Measurements from ENCODE around the gene ARHGEF25.

The ARHGEF25 gene

DNA sequence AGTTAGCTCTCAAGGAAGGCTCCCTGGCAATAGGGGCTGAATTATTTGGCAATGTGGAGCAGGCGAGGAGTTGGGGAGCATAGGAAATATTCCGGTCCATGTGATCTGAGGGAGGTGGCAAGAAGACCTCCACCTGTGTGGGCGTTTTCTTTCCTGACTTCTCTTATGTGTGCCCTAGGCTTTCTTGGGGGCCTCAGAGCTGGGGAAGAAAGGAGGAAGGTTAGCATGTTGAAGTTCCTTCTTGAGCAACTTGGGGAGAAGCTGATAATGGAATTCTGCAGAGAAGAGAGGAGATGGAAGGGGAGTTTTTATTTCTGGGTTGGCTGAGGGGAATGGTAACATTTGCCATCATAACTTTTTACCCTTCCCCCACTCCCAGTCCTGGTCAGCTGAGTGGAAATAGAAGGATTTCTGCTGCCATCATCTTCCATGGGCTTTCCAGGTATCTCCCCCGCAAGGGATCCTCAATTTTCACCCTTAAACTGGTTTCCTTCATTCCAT, 5.4 kb upstream of the ARHGEF25 start:
- TF ChIP-seq, protein P1, sequence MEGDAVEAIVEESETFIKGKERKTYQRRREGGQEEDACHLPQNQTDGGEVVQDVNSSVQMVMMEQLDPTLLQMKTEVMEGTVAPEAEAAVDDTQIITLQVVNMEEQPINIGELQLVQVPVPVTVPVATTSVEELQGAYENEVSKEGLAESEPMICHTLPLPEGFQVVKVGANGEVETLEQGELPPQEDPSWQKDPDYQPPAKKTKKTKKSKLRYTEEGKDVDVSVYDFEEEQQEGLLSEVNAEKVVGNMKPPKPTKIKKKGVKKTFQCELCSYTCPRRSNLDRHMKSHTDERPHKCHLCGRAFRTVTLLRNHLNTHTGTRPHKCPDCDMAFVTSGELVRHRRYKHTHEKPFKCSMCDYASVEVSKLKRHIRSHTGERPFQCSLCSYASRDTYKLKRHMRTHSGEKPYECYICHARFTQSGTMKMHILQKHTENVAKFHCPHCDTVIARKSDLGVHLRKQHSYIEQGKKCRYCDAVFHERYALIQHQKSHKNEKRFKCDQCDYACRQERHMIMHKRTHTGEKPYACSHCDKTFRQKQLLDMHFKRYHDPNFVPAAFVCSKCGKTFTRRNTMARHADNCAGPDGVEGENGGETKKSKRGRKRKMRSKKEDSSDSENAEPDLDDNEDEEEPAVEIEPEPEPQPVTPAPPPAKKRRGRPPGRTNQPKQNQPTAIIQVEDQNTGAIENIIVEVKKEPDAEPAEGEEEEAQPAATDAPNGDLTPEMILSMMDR (IDR thresholded peaks at IDR 0.05; ENCODE audit: extremely low read depth, missing control alignments), result no peak
- no peak for DNase-seq (ENCODE audit: low spot score)

- DNase-seq (ENCODE audit: low spot score), result no peak
- TF ChIP-seq, protein P1 (IDR thresholded peaks at IDR 0.05; ENCODE audit: extremely low read depth, missing control alignments), result no peak
These were observed 4.8 kb upstream of the ARHGEF25 start for GRCh38 chr12:57606399-57606798.

DNA sequence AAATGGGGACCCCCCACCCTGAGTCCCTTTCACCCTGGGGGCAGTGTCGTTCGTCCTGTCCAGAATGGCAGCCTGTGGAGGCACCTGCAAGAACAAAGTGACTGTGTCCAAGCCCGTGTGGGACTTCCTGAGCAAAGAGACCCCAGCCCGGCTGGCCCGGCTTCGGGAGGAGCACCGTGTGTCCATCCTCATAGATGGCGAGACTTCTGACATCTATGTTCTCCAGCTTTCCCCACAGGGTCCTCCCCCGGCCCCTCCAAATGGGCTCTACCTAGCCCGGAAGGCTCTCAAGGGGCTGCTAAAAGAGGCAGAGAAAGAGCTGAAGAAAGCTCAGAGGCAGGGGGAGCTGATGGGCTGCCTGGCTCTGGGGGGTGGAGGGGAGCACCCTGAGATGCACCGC, 4.4 kb upstream of the ARHGEF25 start:
- no peak for DNase-seq (ENCODE audit: low spot score)

DNA sequence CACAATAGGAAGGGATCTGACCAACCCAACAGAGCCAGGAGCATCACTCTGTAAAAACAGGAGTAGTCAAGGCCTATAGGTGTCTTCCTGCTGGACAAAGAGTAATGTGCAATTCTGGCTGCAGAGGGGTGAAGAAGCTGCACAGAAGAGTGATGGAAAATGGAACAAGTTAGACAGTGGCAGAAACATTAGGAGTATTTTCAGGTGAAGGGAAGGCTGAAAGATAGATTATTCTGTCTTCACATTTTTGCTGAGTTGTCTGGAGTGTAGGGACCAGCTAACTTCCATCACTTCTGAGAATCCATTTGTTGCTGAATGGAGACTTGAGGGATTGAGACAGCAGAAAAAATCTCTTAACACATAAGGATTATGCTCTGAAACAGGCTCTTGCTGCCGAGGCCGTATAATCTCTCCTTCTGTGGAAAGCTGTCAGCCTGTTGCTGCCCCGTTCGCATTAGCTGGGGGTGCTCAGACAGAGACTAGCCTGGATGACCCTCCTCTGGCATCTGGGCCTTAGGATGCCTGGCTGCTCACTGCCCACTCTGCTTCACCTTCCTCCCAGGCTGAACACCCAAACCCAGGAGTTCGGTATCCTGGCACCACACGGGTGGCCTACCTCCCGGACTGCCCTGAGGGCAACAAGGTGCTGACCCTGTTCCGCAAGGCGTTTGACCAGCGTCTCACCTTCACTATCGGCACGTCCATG, 3.1 kb upstream of the ARHGEF25 start:
- no peak for DNase-seq (ENCODE audit: low spot score)
- TF ChIP-seq, protein P1 (IDR thresholded peaks at IDR 0.05; ENCODE audit: extremely low read depth, missing control alignments), result no peak

More for the DNA sequence above, 4.4 kb upstream of the ARHGEF25 start:
- TF ChIP-seq, protein P1 (IDR thresholded peaks at IDR 0.05; ENCODE audit: extremely low read depth, missing control alignments), result no peak

DNA sequence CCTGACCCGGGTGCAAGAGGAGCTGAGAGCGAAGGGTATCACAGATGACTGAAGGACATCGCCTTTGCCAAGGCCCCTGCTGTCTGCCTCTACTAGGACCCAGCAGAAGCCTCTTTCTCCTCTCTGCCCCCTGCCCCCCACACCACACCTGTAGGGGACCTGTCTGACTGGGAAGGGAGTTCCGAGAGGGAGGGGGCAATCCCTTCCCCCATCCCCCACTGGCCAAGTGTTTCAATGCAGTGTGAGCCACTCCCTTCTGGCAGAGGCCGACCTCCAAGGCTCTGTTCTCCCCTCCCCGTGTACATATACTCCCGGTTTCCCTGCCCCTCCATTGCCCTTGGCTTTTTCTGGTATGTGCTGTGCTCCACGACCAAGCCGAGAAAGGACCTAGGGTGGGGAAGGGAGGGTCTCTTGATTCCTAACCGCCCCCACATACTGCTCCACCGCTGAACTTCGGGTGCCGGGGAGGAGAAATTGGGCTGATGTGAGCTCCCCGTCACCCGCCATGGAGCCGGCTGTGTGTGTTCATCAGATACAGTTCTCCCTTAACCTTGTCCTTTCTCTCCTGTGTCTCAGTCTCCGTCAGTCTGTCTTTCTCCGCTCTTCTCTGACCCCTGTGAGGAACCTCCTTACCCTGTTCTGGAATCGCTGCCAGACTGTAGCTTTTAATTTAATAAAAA, 2.0 kb upstream of the ARHGEF25 start:
- TF ChIP-seq, protein P1 (IDR thresholded peaks at IDR 0.05; ENCODE audit: extremely low read depth, missing control alignments), result no peak
- peak; percentile 16 for DNase-seq (ENCODE audit: low spot score)

GRCh38 chr12:57609781-57610553, 1.3 kb upstream of the ARHGEF25 start:
- DNase-seq (ENCODE audit: low spot score), result no peak
- TF ChIP-seq, protein P1 (IDR thresholded peaks at IDR 0.05; ENCODE audit: extremely low read depth, missing control alignments), result no peak

Data from GM20000 (cell line).